ENCODE data around the gene PPM1B. TPM values are rescaled to one million over a fixed set of nuclear protein-coding genes. Genes with fewer than 3 reads are reported as not detected.

Gene PPM1B
- total and polyA plus RNA-seq, 2 of the 8 experiments (the other 6 are each of a cell fraction or from before 2014, with no cell fraction given): 43.6 to 126 TPM

DNA sequence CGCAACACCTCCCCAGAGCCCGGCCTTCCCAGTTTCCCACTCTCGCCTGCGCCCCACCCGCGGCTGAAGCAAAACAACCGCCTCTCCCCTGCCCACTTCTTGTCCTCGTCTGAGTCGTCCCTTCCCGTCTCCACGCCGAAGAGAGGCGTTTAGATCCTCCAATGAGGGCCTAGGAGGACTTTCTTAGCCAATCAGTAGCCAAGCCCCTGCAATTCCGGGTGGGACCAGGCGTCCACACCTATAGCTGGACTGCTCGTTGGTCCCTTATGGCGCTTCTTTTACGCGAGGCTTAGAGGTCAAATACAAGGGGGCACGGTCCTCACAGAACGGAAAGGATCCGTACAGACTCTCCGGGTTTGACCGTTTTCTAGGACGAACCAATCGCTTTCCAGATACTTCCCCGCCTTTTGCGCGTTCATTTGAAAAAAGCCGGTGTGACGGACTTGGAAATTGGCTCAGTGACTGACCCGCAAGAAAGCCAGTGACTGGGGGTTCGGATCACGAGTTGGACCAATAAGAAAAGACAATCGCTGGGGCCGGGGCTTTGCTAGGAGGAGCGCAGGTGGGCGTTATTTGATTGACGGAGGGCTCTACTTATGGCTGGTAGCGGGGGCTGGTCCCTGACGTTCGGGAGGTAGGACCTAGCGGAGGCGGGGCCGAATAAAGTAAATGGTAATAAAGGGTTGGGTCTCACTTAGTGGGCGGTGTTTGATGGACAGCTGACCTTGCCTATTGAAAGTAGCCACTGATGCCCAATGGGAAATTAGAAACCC is 581 bp upstream of the PPM1B start:
- H3K27me3 ChIP-seq (replicated peaks in 1 of 4; ENCODE audit: control insufficient read depth in 3 of 4, extremely low read depth in 1 of 4, insufficient read depth in 3 of 4, low read length in 3 of 4): no peaks in the 10 kb centered on the region
- CTCF ChIA-PET (ENCODE audit: partially characterized antibody): no interaction called here
- H3K9me3 ChIP-seq (ENCODE audit: insufficient read depth in 2 of 2, low read depth in 1 of 2, low read length in 1 of 2): peaks cover 5 to 14% of the 10 kb centered on the region in 2 experiments
- peaks cover 6% of the 10 kb centered on the region for H3K23me2 ChIP-seq (ENCODE audit: low read depth, low read length)
- no peaks in the 10 kb centered on the region for H3K79me1 ChIP-seq (ENCODE audit: low read depth, low read length)
- H3K18ac ChIP-seq (ENCODE audit: extremely low read depth, low read length): no peak overlapping the region
- peak overlapping the region; percentile 83 for H3K27ac ChIP-seq (ENCODE audit: low read depth, low read length)
- no peak overlapping the region for H2BK20ac ChIP-seq (ENCODE audit: low read length)
- H4K20me1 ChIP-seq (replicated peaks in 1 of 2; ENCODE audit: control insufficient read depth in 1 of 2, insufficient read depth in 2 of 2, low read length in 2 of 2): peaks cover 8 to 9% of the 10 kb centered on the region in 2 experiments
- peak overlapping the region; percentile 65 to 77 for H3K4me2 ChIP-seq (ENCODE audit: insufficient read depth in 1 of 2, low read depth in 2 of 2, low read length in 2 of 2)
- H3K79me2 ChIP-seq (ENCODE audit: control insufficient read depth in 1 of 2, insufficient read depth in 2 of 2, low read length in 2 of 2): peaks cover 39 to 44% of the 10 kb centered on the region in 2 experiments
- H2AK5ac ChIP-seq (ENCODE audit: low read depth, low read length): no peak overlapping the region
- H3K56ac ChIP-seq (replicated peaks; ENCODE audit: insufficient read length, low read depth, low read length): peak overlapping the region; percentile 80
- peaks cover 0 to 3% (median 0%) of the 10 kb centered on the region in 4 experiments; a peak in 1 of 8 replicates for H3K36me3 ChIP-seq (ENCODE audit: control insufficient read depth in 2 of 4, insufficient read depth in 4 of 4, low read length in 3 of 4)
- H2BK120ac ChIP-seq (replicated peaks; ENCODE audit: low read depth, low read length): peak overlapping the region; percentile 17
- FAIRE-seq: peak; percentile 86
- peak overlapping the region; percentile 98 for H4K5ac ChIP-seq (ENCODE audit: insufficient read length, low read depth, low read length)
- POLR2A ChIA-PET (ENCODE audit: partially characterized antibody): interaction anchor here (0.6 to 6.6 kb wide), 13 partner anchors 12 to 79 kb away, joined by 3 to 53 read pairs (median 4); no protein-coding TSS in a partner anchor
- H4K8ac ChIP-seq (ENCODE audit: extremely low read depth, insufficient read depth, low read length): peak overlapping the region; percentile 97
- H3K23ac ChIP-seq (ENCODE audit: insufficient read length): no peak overlapping the region
- WGBS, 2 experiments (ENCODE audit: extremely low coverage in 1 of 2, insufficient coverage in 1 of 2, insufficient read length in 1 of 2, insufficient replicate concordance in 2 of 2, low coverage in 1 of 2, low lambda C conversion rate in 2 of 2, missing lambda C conversion rate in 1 of 2): 2% methylated on average over 46 of the region's 46 CpGs; no CpG with 5 or more reads in 1 of the 2 experiments
- 0 out of 2 replicates have a peak overlapping the region, but pooled peaks have one; percentile 18 for H2AFZ ChIP-seq (ENCODE audit: low read length)
- H3K4me1 ChIP-seq (replicated peaks in 1 of 4; ENCODE audit: control insufficient read depth in 3 of 4, insufficient read depth in 4 of 4, low read length in 3 of 4): peaks cover 0 to 5% (median 3%) of the 10 kb centered on the region in 4 experiments; a peak in 5 of 7 replicates
- H2BK15ac ChIP-seq (ENCODE audit: low read length): no peak overlapping the region
- no peak overlapping the region for H3K14ac ChIP-seq (ENCODE audit: insufficient read length)
- peak overlapping the region; percentile 44 to 80 (median 65) for H3K4me3 ChIP-seq (ENCODE audit: extremely low read depth in 1 of 4, insufficient read depth in 2 of 4, low read depth in 3 of 4, low read length in 4 of 4)
- peak overlapping the region; percentile 47 for H3K4ac ChIP-seq (replicated peaks; ENCODE audit: insufficient read length, low read depth, low read length)
- peak overlapping the region; percentile 90 for H2BK5ac ChIP-seq (ENCODE audit: low read depth, low read length)
- peak overlapping the region; percentile 72 to 92 (median 81) for H3K9ac ChIP-seq (replicated peaks in 1 of 4; ENCODE audit: extremely low read depth in 1 of 4, low read depth in 3 of 4, low read length in 3 of 4)
- H4K91ac ChIP-seq (replicated peaks; ENCODE audit: insufficient read length, low read length): peak overlapping the region; percentile 94
- peak; percentile 90 to 92 for DNase-seq (ENCODE audit: low read depth in 1 of 2, low spot score in 2 of 2)
- no peak overlapping the region for H2BK12ac ChIP-seq (ENCODE audit: low read depth, low read length)
- TF ChIP-seq SRF (IDR thresholded peaks at IDR 0.05; ENCODE audit: low read depth, low read length): no peak
- TF ChIP-seq SP1 (IDR thresholded peaks at IDR 0.05; ENCODE audit: low read depth, low read length): peak; percentile 91
- TF ChIP-seq PHF8 (conservative IDR thresholded peaks at IDR 0.05; ENCODE audit: low read depth, low read length): peak; percentile 67
- no peak for TF ChIP-seq CBX5 (IDR thresholded peaks at IDR 0.05; ENCODE audit: low read depth, low read length)
- TF ChIP-seq EZH2 (IDR thresholded peaks at IDR 0.05; ENCODE audit: low read depth, low read length, severe bottlenecking): no peak
- peak; percentile 97 for TF ChIP-seq BACH1 (IDR thresholded peaks at IDR 0.05; ENCODE audit: low read length)
- TF ChIP-seq, protein P1, sequence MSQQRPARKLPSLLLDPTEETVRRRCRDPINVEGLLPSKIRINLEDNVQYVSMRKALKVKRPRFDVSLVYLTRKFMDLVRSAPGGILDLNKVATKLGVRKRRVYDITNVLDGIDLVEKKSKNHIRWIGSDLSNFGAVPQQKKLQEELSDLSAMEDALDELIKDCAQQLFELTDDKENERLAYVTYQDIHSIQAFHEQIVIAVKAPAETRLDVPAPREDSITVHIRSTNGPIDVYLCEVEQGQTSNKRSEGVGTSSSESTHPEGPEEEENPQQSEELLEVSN (IDR thresholded peaks at IDR 0.05): peak; percentile 83
- no peak for TF ChIP-seq CTCF (IDR thresholded peaks at IDR 0.05; ENCODE audit: control extremely low read depth in 1 of 3, insufficient read depth in 1 of 3, low read depth in 1 of 3, low read length in 3 of 3)
